Adrenal gland (tissue), 12 donors: ENCODE data around the gene NKX2-3. TPM values are rescaled to one million over a fixed set of nuclear protein-coding genes. Genes with fewer than 3 reads are reported as not detected.

Experiments used
- DNase-seq, 7 donors: peaks; one replicate each; pipeline ENCODE4 v3.0.0-alpha.2; 2019 to 2020
- H3K27ac ChIP-seq, 5 donors: fragments of 200-600 bp; sonication (generic) in 4 of 5; 1 replicate in 3 of 5; 2 replicates in 2 of 5; pipeline versions ENCODE4 v1.5.1 to v1.8.0; 2016 to 2020; ENCODE audit warnings: mild to moderate bottlenecking in 1 of 5
- H3K27me3 ChIP-seq: fragments of 200-600 bp; 2 replicates; pipeline ENCODE4 v1.8.0; 2021
- H3K36me3 ChIP-seq, 2 donors: fragments of 200-600 bp; replicated peaks in 1 of 2; 1 replicate in 1 of 2; 2 replicates in 1 of 2; pipeline versions ENCODE4 v1.5.1 to v1.8.0; 2018 to 2022
- H3K4me1 ChIP-seq, 2 donors: fragments of 200-600 bp; replicated peaks in 1 of 2; 1 replicate in 1 of 2; 2 replicates in 1 of 2; pipeline versions ENCODE4 v1.5.1 to v1.8.0; 2018 to 2021
- H3K4me3 ChIP-seq, 4 donors: fragments of 200-600 bp; sonication (generic) in 3 of 4; one replicate each; pipeline ENCODE4 v1.5.1; 2016 to 2018
- H3K9me3 ChIP-seq, 3 donors: fragments of 200-600 bp; sonication (generic) in 1 of 3; replicated peaks in 1 of 3; 1 replicate in 2 of 3; 2 replicates in 1 of 3; pipeline versions ENCODE4 v1.5.1 to v1.8.0; 2016 to 2021
- POLR2A ChIP-seq, 2 donors: fragments of 450-650 bp; IDR thresholded peaks; one replicate each; pipeline ENCODE4 v1.6.1; 2017; ENCODE audit warnings: antibody characterized with exemption in 2 of 2, mild to moderate bottlenecking in 2 of 2, moderate library complexity in 1 of 2
- WGBS, 4 donors: extraction: QIAGEN DNeasy Blood & Tissue Kit in 2 of 4; methylation state at CpG; one replicate each; pipeline versions ENCODE4 v1.1.5 to v1.1.7; 2013 to 2017; 5-methylcytosine and 5-hydroxymethylcytosine counted together
- intact Hi-C, 2 donors: fragments of 100-400 bp; cut with DNase I; formaldehyde crosslinking; loops; one replicate each; pipeline versions ENCODE4 v1.14.1 to v1.15.0; 2022 to 2023
- polyA plus RNA-seq, 3 donors: library from polyadenylated mRNA; stranded (reverse); fragments of 200-250 nt in 2 of 3; fragments of 350-450 nt in 1 of 3; fragmentation: Illumina TruSeq in 1 of 3; extraction: RNeasy Lipid Tissue Mini Kit (QIAGEN cat#74804) in 1 of 3; gene quantifications; one replicate each; pipeline ENCODE4 v1.2.3, GENCODE V29; 2013 to 2014
- total RNA-seq, 9 donors: library from RNA; depleted of rRNA in 4 of 9; stranded (reverse); fragments of >200 nt in 4 of 9; fragments of 120-200 nt in 1 of 9; fragmentation: NEBNext Ultra II Directional in 1 of 9; extraction: Animal tissue kit (Norgen Biotek cat#: 25700) in 1 of 9; gene quantifications; one replicate each; pipeline versions ENCODE4 v1.1.0 to v1.2.4, GENCODE V29; 2013 to 2023
- TF ChIP-seq, protein P1 (sequence below), 6 experiments: fragments of 450-650 bp in 4 of 6; fragments of 200-600 bp in 2 of 6; sonication (generic) in 1 of 6; IDR thresholded peaks; 1 replicate in 5 of 6; 2 replicates in 1 of 6; pipeline versions ENCODE4 v1.5.1 to v1.8.0; 2016 to 2021; ENCODE audit warnings: antibody characterized with exemption in 6 of 6, mild to moderate bottlenecking in 2 of 6, moderate library complexity in 1 of 6
- donor health status: healthy with polysubstance abuse.
- donor health status: Bipolar disorder and iron deficiency.
- donor health status: DM: yes; HTN: yes; CAD: no.
- donor health status: DM: no; HTN: no; CAD: no.
- donor health status: DM: no; HTN: no; CAD: no.
- donor health status: DM: yes; HTN: yes; CAD: no.

NKX2-3 gene
- total and polyA plus RNA-seq, 12 donors = 0.03 TPM; not detected in 11

- TF ChIP-seq, protein P1, sequence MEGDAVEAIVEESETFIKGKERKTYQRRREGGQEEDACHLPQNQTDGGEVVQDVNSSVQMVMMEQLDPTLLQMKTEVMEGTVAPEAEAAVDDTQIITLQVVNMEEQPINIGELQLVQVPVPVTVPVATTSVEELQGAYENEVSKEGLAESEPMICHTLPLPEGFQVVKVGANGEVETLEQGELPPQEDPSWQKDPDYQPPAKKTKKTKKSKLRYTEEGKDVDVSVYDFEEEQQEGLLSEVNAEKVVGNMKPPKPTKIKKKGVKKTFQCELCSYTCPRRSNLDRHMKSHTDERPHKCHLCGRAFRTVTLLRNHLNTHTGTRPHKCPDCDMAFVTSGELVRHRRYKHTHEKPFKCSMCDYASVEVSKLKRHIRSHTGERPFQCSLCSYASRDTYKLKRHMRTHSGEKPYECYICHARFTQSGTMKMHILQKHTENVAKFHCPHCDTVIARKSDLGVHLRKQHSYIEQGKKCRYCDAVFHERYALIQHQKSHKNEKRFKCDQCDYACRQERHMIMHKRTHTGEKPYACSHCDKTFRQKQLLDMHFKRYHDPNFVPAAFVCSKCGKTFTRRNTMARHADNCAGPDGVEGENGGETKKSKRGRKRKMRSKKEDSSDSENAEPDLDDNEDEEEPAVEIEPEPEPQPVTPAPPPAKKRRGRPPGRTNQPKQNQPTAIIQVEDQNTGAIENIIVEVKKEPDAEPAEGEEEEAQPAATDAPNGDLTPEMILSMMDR (IDR thresholded peaks at IDR 0.05) = no peak
- no peak for TF ChIP-seq POLR2A (IDR thresholded peaks at IDR 0.05)
- no peak overlapping the region for H3K27ac ChIP-seq
- intact Hi-C loops = no loop called here
- WGBS, 4 donors = 67 to 86% (median 81%) methylated on average over 5 of the region's 5 CpGs
- no peak for DNase-seq
- H3K4me3 ChIP-seq = no peak overlapping the region
- no peaks in the 10 kb centered on the region for H3K36me3 ChIP-seq
- peaks cover 41% of the 10 kb centered on the region for H3K27me3 ChIP-seq
- no peaks in the 10 kb centered on the region for H3K4me1 ChIP-seq
- H3K9me3 ChIP-seq = no peaks in the 10 kb centered on the region
Measured at GRCh38 chr10:99557044-99557443, 24.3 kb downstream of the NKX2-3 start.

GRCh38 chr10:99558708-99559107 lies 26.0 kb downstream of the NKX2-3 start:
- Histone ChIP-seq H3K27ac (no peak overlapping the region), H3K27me3 (peaks cover 33% of the 10 kb centered on the region), H3K36me3 (no peaks in the 10 kb centered on the region), H3K4me1 (no peaks in the 10 kb centered on the region), H3K9me3 (no peaks in the 10 kb centered on the region), H3K4me3 (no peak overlapping the region)
- TF ChIP-seq, protein P1 (IDR thresholded peaks at IDR 0.05) = no peak
- TF ChIP-seq POLR2A (IDR thresholded peaks at IDR 0.05) = no peak
- intact Hi-C loops = no loop called here
- 45 to 80% (median 75%) methylated on average over 1 to 4 of the region's 4 CpGs for WGBS, 4 donors
- no peak for DNase-seq

DNA sequence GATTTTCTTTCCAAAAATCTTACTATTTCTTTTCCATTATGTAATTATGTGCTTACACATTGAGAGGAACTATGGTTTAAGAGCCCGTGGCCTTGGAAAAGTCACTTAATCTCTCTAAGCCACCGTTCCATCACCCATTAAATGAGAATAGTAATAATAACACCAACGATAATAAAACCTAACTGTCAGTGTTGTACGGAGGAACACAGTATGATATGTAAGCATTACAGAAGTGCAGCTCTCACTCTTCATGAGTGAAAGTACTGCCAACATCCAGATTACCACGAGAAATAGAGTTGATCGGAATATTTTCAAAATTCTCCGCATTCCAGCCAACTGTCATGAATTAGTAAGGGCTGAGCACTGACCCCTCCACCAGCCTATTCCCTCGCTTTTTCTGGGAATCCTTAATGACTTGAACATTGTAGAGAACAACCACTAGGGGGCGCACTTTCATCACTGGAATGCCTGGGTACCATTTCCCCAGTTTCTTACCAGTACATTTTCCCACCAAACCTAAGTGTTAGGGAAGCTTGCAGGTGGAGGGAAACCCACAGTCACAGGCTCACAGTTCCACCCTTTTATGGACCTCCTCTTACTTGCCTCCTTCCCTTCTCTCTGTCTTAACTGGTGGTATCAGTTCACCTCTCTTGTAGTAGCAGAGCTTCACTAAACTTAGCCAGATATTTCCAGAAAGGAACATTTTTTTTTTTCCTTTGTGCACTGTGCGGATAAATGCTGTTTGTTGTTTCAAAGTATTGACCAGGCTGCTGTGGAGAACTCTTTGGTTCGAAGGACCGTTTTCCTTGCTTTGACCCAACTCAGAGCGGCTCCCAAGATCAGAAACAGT lies 27.8 kb downstream of the NKX2-3 start:
- Histone ChIP-seq H3K4me3 (no peak overlapping the region), H3K27me3 (peaks cover 15% of the 10 kb centered on the region), H3K36me3 (no peaks in the 10 kb centered on the region), H3K4me1 (no peaks in the 10 kb centered on the region), H3K9me3 (no peaks in the 10 kb centered on the region), H3K27ac (no peak overlapping the region)
- peak; percentile 46 to 71 (median 58) for DNase-seq
- WGBS, 4 donors = 35 to 37% (median 36%) methylated on average over 13 of the region's 13 CpGs
- intact Hi-C loops = loop anchor here in 1 of 2 donors (5.0 kb wide), 2 partner anchors 47 to 152 kb away; no protein-coding TSS in a partner anchor
- TF ChIP-seq POLR2A (IDR thresholded peaks at IDR 0.05) = no peak
- TF ChIP-seq, protein P1 (IDR thresholded peaks at IDR 0.05) = peak; percentile 55 to 92 (median 71)

DNA sequence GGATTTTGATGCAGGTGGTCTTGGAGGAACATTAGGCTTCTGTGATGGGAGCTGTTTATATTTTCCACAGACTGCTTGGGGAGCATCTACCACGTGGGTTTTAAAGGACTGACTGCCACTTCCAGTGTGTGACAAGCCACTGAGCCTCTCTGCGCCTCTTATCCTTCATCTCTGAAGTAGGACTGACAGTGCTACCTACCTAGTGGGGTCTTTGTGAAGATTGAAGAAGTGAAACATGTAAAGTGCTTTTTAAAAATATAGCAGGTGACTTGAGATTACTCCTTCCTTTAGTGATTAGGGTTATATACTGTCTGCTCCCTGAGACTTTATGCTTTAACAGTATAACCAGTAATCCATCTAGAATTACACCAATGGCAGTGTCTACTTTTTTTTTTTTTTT lies 29.9 kb downstream of the NKX2-3 start:
- 45 to 68% (median 55%) methylated on average over 2 of the region's 2 CpGs for WGBS, 4 donors
- Histone ChIP-seq H3K9me3 (no peaks in the 10 kb centered on the region), H3K27ac (no peak overlapping the region), H3K36me3 (no peaks in the 10 kb centered on the region), H3K4me3 (no peak overlapping the region), H3K27me3 (peaks cover 7% of the 10 kb centered on the region), H3K4me1 (no peaks in the 10 kb centered on the region)
- TF ChIP-seq, protein P1 (IDR thresholded peaks at IDR 0.05) = no peak
- no peak for TF ChIP-seq POLR2A (IDR thresholded peaks at IDR 0.05)
- intact Hi-C loops = loop anchor here in 1 of 2 donors (5.0 kb wide), 2 partner anchors 45 to 150 kb away; no protein-coding TSS in a partner anchor
- DNase-seq = no peak
